Measurements from ENCODE around the gene BDKRB1.
"Not testable (repeated sequence)": the region's sequence is repeated elsewhere in the genome, so short reads cannot be mapped to it uniquely, and the experiment has no call there.

BDKRB1 gene

DNA sequence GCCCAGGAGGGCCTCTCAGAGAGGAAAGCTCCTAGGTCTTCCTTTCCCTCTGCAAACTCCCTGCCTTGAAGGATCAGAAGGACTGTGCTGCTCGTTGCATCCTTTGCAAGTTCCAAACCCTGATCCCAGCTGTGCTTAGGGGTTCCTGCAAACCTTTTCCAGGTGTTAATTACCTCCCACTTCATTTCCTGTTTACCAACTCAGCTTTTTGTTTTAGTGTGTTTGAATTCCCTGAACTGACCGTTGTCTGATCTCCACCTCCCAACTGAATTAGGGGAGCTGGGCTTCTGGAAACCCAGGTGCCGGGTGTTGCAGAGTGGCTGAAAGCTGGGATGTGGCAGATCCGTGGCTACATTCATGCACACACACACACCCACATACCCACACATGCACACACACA is 20.6 kb upstream of the BDKRB1 start:
- no peak for FAIRE-seq

DNA sequence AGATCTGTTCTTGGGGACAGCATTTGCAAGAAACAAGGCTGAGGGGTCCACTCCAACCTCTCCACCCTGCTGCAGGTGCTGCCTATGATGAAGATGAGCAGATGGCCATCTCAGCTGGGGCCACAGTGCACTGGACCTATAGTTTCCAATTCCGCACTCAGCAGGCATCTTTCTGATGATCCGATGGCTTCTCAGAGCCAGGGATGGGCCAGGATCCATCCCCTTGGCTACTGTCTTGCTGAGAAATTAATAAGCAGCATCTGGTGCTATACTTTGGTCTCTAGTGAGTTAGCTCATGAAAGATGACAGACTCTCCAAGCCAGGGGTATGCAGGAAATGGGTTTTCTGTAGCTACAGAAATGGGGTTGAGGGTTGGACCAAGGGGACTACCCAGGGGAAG is 18.4 kb upstream of the BDKRB1 start:
- FAIRE-seq: no peak

DNA sequence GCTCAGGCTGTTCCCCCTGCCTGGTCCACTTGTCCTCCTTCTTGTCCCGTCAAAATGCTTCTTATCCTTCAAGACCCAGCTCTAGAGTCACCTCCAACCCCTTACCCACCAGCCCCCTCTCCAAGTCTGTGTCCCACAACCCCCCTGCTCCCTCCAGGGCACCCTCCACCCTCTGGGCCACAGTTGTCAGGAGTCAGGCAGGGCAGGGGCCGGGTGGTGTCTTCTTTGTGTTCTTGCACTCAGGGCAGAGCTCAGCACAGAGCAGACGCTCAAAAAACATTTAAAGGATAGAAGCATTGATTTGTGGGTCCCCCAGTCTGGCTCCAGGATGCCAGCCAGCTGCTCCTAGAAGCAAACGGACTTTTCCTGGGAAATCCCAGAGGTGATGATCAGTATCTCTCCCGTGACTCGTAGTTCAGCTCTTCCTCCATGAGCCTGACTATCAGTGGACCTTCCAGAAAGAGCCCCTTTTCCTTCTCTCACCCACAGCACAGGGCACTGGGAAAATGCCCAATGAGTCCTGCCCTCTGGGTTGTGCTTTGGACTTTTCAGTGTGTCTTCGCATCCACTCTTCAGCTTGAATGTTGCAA is 17.2 kb upstream of the BDKRB1 start:
- FAIRE-seq: no peak

- FAIRE-seq: no peak
Observed at GRCh38 chr14:96239711-96240141, 16.3 kb upstream of the BDKRB1 start.

DNA sequence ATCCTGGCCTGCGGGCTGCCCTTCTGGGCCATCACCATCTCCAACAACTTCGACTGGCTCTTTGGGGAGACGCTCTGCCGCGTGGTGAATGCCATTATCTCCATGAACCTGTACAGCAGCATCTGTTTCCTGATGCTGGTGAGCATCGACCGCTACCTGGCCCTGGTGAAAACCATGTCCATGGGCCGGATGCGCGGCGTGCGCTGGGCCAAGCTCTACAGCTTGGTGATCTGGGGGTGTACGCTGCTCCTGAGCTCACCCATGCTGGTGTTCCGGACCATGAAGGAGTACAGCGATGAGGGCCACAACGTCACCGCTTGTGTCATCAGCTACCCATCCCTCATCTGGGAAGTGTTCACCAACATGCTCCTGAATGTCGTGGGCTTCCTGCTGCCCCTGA is 15.4 kb upstream of the BDKRB1 start:
- FAIRE-seq: no peak

GRCh38 chr14:96242126-96242525 is 13.9 kb upstream of the BDKRB1 start:
- FAIRE-seq: no peak

DNA sequence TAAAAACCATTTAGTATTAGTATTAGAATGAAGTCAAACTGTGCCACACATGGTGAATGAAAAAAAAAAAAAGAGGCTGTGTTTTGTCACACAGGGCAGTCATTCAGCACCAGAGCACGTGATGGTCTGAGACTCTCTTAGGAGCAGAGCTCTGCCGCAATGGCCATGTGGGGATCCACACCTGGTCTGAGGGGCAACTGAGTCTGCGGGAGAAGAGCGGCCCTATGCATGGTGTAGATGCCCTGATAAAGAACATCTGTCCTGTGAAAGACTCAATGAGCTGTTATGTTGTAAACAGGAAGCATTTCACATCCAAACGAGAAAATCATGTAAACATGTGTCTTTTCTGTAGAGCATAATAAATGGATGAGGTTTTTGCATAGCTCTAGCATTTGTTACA is 12.2 kb upstream of the BDKRB1 start:
- FAIRE-seq: no peak

GRCh38 chr14:96245074-96245473 is 10.9 kb upstream of the BDKRB1 start:
- FAIRE-seq: not testable (repeated sequence)

DNA sequence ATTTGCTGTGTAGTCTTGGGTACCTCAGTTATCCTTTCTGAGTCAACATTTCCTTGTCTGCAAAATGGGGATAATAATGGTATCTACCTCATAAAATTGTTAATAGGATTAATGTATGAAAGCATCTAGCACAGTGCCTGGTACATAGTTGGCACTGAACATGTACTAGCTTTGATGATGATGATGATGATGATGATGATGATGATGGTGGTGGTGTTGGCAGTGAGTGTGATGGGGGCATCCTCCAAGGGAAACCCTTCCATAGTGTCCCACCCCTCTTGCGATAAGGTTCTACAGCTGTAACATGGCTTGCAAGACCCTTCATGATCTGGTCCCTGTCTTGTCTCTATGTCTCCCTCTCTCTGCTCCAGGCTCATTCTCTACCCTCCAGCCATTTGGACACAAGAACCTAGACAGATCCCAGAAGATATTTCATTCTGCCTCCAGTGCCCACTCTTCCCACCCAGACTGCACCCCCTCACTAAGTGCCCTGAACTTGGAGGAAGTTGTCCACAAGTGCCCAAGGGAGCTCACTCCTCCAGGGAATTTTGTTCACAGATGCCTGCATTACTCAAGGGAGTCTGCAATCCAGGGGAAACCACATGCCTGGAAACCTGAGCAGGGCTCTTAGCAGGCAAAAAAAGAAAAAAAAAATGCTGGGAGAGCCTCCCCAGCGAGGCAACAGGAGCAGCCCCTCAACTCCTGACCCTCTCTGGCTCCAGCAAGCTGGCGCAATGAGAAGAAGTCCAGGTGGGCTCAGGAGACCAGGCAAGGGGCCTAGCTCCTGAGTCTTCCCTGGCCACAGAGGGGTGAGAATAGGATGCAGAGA is 10.1 kb upstream of the BDKRB1 start:
- no peak for FAIRE-seq

DNA sequence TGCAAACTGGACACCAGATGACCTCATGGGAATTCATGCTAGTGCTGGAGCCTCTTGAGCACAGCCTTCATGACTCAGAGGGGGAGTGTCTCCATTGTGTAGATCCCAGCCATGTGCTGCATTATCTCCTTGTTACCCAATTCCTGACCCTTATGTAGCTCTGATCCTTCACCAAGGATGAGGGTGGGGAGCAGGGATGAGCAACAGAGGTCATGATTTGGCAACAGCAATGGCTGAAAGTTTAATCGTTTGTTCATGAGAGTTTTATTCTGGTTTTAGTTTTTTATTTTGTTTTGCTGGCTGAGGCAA is 9.5 kb upstream of the BDKRB1 start:
- no peak for FAIRE-seq

- FAIRE-seq: no peak
Observed at GRCh38 chr14:96247031-96247430, 9.0 kb upstream of the BDKRB1 start.

GRCh38 chr14:96249029-96249428 is 7.0 kb upstream of the BDKRB1 start:
- FAIRE-seq: no peak

DNA sequence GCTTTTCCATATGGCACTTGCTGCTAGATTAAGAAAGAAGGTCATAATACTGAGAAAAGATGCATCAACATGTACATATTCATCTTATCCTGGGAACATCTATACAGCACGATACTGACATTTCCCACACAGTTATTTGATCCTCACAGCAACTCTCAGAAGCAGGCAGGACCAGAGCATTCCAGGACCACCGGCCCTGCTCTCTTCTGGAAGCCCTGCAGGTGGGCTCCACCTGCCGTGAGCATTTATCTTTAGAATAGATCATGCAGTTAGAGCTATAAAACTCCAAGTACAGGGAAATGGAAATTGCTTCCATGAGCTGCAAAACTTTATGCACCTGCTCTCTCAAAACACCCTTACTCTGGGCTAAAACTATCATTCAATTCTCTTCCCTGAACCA is 5.5 kb upstream of the BDKRB1 start:
- FAIRE-seq: no peak

DNA sequence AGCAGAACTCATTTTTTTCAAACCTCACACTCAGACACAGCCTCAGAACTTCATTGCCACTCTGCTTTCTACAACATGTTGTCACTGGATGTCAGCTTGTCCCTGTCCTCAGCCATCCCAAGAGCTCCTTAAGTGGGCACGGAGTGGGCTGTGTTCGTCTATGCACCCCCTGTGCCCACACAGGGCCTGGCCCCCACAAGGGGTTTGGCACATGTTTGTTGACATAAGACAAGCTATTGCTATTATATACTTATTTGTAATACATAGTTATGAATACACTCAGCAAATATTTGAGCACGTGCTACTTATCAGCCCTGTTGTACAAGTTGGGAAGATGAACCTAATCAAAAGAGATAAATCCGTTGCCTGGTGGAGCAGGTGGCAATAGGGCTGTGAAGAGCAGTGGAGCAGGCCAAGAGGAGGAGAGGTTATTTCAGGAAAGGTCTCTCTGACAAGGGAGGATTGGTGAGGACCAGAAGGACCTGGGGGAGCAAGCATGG is 4.3 kb upstream of the BDKRB1 start:
- FAIRE-seq: no peak

DNA sequence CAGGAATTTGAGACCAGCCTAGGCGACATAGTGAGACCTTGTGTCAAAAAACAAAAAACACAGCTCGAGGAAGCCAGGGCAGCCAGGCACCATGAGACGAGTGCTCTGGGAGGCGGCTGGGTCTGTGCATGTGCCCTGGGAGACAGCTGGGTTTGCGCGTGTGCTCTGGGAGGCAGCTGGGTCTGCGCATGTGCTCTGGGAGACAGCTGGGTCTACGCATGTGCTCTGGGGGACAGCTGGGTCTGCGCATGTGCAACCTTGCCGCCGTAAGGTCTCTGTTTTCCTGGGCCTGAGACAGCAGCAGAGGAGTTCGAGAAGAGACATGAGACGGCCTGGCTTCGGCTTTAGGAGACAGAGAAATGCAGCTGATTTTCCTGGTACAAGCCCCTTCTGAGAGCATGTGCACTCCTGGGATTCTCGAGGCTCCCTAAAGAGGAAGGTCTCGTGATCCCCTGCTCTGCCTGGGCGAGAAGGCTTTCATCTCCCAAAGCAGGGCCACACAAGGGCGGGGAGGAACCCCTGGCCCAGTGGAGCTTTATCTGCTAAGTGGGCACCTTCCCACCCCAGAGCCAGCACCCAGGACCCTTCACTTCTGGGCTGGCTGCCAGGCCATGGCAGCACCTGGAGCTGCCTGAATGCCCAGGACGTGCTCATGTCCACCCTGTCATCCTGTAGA is 3.5 kb upstream of the BDKRB1 start:
- no peak for FAIRE-seq

DNA sequence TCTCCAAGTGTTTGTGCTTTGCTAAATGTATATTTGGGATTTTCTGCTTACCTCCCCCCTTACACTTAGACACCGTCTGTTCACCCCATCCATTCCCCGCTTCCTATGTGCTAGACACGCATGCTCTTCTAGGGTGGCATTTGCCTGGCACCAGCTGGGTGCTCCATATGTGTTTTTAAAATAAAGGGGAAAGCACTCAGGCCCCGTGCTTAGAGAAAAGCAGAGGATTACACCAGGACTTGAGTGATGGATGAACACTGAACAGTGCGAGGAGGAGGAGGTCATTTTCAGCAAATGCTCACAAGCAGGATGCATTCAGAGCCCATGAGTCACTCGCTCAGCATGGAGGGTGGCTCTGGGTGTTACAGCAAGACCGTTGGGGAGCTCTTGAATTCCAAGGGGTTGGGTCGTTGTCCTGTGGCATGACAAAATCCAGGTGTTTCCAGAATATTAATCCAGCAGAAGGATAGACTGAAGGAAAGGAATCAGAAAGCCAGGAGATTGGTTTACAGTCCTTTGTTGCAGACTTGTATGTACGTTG is 2.9 kb upstream of the BDKRB1 start:
- no peak for FAIRE-seq

DNA sequence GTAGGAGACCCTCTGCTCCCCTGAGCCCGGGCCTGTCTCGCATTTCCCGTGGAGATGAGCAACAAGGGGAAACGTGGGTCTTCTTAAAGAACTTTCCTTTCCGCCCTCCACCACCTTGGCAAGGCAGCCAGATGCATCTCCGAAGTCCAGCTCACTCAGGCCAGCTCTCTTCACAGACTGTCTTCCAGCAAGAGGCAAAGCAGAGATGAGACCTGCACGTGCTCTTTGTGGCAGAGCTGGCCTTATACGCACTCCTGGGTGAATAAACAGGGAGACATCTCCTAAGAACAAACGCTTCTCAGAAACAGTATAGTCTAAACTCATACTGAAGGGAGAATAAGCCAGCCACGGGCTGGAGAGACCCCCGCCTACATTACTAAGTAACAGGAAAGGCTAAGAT is 1.3 kb upstream of the BDKRB1 start:
- no peak for FAIRE-seq

DNA sequence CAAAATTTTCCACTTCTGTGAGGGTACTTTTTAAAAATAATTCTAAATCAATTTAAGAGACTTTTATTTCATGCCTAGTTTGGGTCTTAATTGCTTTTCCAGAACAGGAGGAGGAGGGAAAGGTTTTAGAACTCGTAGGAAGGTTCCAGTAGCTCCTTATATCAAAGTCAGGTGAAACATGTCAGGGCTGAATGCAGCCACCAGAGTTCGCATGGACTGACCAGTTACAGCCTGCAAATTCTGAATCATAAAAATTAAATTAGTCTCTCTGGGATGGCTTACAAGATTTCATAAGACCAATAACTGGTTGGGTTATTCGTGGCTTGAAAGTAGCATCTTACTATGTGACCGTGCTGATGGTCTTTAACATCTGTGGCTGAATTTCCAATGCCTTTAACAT is 397 bp downstream of the BDKRB1 start:
- FAIRE-seq: no peak

- no peak for FAIRE-seq
Observed at GRCh38 chr14:96257056-96257455, 1.0 kb downstream of the BDKRB1 start.

GRCh38 chr14:96257900-96258299 is 1.9 kb downstream of the BDKRB1 start:
- FAIRE-seq: no peak

DNA sequence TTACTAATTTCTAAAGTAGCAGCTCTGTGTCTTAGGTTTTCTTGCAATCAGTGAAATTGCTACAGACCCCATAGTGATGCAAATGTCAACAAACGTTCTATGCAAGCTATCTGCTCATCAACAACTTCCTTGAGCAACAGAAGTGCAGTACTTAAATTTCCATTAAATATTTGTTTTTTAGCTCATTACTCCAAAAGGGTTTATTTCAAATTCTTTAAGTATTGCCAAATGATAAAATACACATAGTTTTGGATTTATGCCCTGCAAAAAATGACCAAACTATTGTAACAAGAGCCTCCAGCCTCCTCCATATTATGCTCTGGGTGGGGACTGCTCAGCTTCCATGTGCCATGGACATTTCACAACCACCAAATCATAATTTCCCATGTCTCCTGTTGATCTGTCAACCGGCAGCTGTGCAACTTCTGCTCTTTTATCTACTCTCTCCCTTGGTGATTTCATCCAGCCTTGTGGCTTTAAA is 4.4 kb downstream of the BDKRB1 start:
- FAIRE-seq: no peak

DNA sequence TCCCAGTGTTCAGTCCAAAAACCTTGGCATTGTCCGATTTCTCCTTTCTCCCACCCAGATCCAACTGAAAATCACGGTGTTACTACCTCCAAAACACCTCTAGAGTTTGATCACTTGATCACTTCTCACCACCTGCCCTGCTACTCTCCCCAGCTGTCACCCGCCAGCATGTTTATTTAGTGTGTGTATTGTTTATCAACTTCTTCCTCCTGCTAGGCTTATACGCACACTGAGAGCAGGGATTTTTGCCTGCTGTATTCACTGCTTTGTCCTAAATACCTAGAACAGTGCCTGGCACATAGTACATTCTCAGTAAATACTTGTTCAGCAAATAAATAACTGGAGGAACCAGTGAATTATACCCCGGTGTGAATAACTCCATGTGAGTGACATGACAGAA is 5.0 kb downstream of the BDKRB1 start:
- FAIRE-seq: no peak

DNA sequence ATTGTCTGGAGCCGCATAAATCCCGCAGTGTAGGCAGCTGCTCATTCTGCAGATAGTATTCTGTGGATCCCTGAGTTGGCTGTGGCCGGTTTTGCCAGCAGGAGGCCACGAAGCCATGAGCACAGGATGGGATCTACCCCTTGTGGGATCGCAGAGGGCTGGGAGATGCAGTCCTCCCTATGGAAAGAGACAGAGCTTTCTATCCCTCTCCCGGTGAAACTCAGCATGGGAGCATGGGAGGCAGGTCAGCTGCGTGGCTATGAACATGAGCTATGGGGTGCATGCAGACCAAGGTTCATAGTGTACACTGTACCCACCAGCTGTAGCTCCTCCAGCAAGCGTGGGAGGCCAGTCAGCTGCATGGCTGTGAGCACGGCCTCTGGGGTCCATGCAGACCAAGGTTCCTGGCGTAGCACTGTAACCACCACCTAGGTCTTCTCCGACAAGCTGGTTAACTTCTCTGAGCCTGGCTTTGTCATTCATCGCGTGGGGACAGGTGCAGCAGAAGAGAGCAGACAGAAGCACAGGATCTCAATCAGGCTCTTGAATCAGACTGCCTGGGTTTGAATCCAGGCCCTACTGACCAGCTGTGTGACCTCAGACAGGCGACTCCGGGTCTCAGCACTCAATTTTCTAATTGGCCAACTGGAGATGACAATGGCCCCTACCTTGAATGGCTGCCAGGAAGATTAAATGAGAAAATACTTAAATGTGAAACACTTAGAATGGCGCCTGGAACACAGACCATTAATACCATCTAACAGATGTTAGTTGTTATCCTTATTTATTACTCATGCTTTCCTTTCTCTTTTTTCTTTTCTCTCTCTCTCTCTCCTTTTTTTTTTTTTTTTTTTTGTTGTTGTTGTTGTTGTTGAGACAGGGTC is 6.0 kb downstream of the BDKRB1 start:
- FAIRE-seq: no peak
